HEK293 (cell line): ENCODE data around the gene VWF.

Experiments
- CTCF ChIA-PET: fragments of 350-600 bp; formaldehyde crosslinking; extraction: SDS; loops from one replicate; lab custom pipeline; 2021; ENCODE audit warnings: antibody characterized with exemption; lab: Yijun Ruan, JAX
- POLR2A ChIA-PET: fragments of 300-600 bp; formaldehyde crosslinking; extraction: SDS; loops from one replicate; lab custom pipeline; 2020; ENCODE audit warnings: antibody characterized with exemption, inconsistent platforms; lab: Yijun Ruan, JAX
- H3K27ac ChIP-seq: fragments of 200-500 bp; sonication (Bioruptor generic); 2 replicates; pipeline ENCODE4 v1.5.1; 2014; ENCODE audit warnings: low read depth, low read length, control low read depth, inconsistent platforms; ENCODE audit errors: extremely low read depth
- H3K36me3 ChIP-seq, 2 experiments: fragments of 200-500 bp in 1 of 2; sonication (Bioruptor generic) in 1 of 2; 1 replicate in 1 of 2; 2 replicates in 1 of 2; pipeline ENCODE4 v1.5.1; 2014 to 2017; ENCODE audit warnings: inconsistent platforms in 2 of 2, low read length in 2 of 2; ENCODE audit not compliant: control insufficient read depth in 2 of 2, insufficient read depth in 1 of 2
- H3K4me1 ChIP-seq: fragments of 200-500 bp; sonication (Bioruptor generic); 2 replicates; pipeline ENCODE4 v1.5.1; 2014; ENCODE audit warnings: mild to moderate bottlenecking, low read length, inconsistent platforms; ENCODE audit not compliant: control insufficient read depth, insufficient read depth
- H3K4me3 ChIP-seq: 2 replicates; pipeline ENCODE4 v1.5.1; 2011; ENCODE audit warnings: low read depth, mild to moderate bottlenecking, control low read depth, low read length, moderate library complexity
- H3K9me3 ChIP-seq: fragments of 200-500 bp; sonication (Bioruptor generic); 2 replicates; pipeline ENCODE4 v1.5.1; 2014; ENCODE audit warnings: low read depth, low read length, inconsistent platforms; ENCODE audit not compliant: control insufficient read depth, insufficient read depth
- FEZF1 ChIP-seq: fragments of 450-650 bp; formaldehyde crosslinking; IDR thresholded peaks from 2 replicates; pipeline ENCODE4 v1.5.1; 2016; ENCODE audit warnings: missing biosample characterization, missing genetic modification characterization
- GFI1B ChIP-seq: fragments of 450-650 bp; formaldehyde crosslinking; IDR thresholded peaks from 2 replicates; pipeline ENCODE4 v1.5.1; 2016; ENCODE audit warnings: missing biosample characterization, missing genetic modification characterization
- MYNN ChIP-seq: fragments of 450-650 bp; formaldehyde crosslinking; IDR thresholded peaks from 2 replicates; pipeline ENCODE4 v1.5.1; 2016; ENCODE audit warnings: missing biosample characterization, missing genetic modification characterization, borderline replicate concordance
- OSR2 ChIP-seq: fragments of 450-650 bp; formaldehyde crosslinking; IDR thresholded peaks from 2 replicates; pipeline ENCODE4 v1.5.1; 2016; ENCODE audit warnings: missing biosample characterization, missing genetic modification characterization
- PRDM1 ChIP-seq: fragments of 450-650 bp; formaldehyde crosslinking; IDR thresholded peaks from 2 replicates; pipeline ENCODE4; 2016; ENCODE audit warnings: missing biosample characterization, missing genetic modification characterization
- SCRT1 ChIP-seq: fragments of 450-650 bp; formaldehyde crosslinking; IDR thresholded peaks from 2 replicates; pipeline ENCODE4 v1.5.1; 2016; ENCODE audit warnings: missing biosample characterization, missing genetic modification characterization, borderline replicate concordance
- SP7 ChIP-seq: fragments of 450-650 bp; formaldehyde crosslinking; IDR thresholded peaks from 2 replicates; pipeline ENCODE4 v1.5.1; 2016; ENCODE audit warnings: missing biosample characterization, missing genetic modification characterization
- TRIM28 ChIP-seq: IDR thresholded peaks from 2 replicates; pipeline ENCODE4 v1.6.1; 2011; ENCODE audit warnings: low read length, control low read depth, borderline replicate concordance
- ZBTB17 ChIP-seq: fragments of 450-650 bp; formaldehyde crosslinking; IDR thresholded peaks from 2 replicates; pipeline ENCODE4 v1.5.1; 2016; ENCODE audit warnings: missing biosample characterization, missing genetic modification characterization
- ZBTB20 ChIP-seq: fragments of 450-650 bp; formaldehyde crosslinking; IDR thresholded peaks from 2 replicates; pipeline ENCODE4 v1.5.1; 2016; ENCODE audit warnings: missing biosample characterization, missing genetic modification characterization
- ZNF133 ChIP-seq: fragments of 450-650 bp; formaldehyde crosslinking; IDR thresholded peaks from 2 replicates; pipeline ENCODE4 v1.5.1; 2016; ENCODE audit warnings: missing biosample characterization, missing genetic modification characterization
- ZNF169 ChIP-seq: fragments of 450-650 bp; formaldehyde crosslinking; IDR thresholded peaks from 2 replicates; pipeline ENCODE4 v1.5.1; 2016; ENCODE audit warnings: missing biosample characterization, missing genetic modification characterization
- ZNF24 ChIP-seq: fragments of 450-650 bp; formaldehyde crosslinking; IDR thresholded peaks from 2 replicates; pipeline ENCODE4 v1.5.1; 2016; ENCODE audit warnings: missing biosample characterization, missing genetic modification characterization
- ZNF311 ChIP-seq: fragments of 450-650 bp; formaldehyde crosslinking; IDR thresholded peaks from 2 replicates; pipeline ENCODE4 v1.5.1; 2017; ENCODE audit warnings: missing biosample characterization, missing genetic modification characterization, borderline replicate concordance
- ZNF335 ChIP-seq: fragments of 450-650 bp; formaldehyde crosslinking; conservative IDR thresholded peaks from 2 replicates; pipeline ENCODE4 v1.5.1; 2016; ENCODE audit warnings: missing biosample characterization, missing genetic modification characterization
- ZNF341 ChIP-seq: fragments of 450-650 bp; formaldehyde crosslinking; IDR thresholded peaks from 2 replicates; pipeline ENCODE4; 2016; ENCODE audit warnings: low read depth, missing biosample characterization, missing genetic modification characterization
- ZNF366 ChIP-seq: fragments of 450-650 bp; formaldehyde crosslinking; conservative IDR thresholded peaks from 2 replicates; pipeline ENCODE4 v1.5.1; 2016; ENCODE audit warnings: missing biosample characterization, missing genetic modification characterization
- ZNF416 ChIP-seq: fragments of 450-650 bp; formaldehyde crosslinking; IDR thresholded peaks from 2 replicates; pipeline ENCODE4 v1.5.1; 2016; ENCODE audit warnings: missing biosample characterization, missing genetic modification characterization
- ZNF426 ChIP-seq: fragments of 450-650 bp; formaldehyde crosslinking; IDR thresholded peaks from 2 replicates; pipeline ENCODE4 v1.5.1; 2017; ENCODE audit warnings: missing biosample characterization, missing genetic modification characterization, mild to moderate bottlenecking, inconsistent platforms, moderate library complexity
- ZNF529 ChIP-seq: fragments of 450-650 bp; formaldehyde crosslinking; IDR thresholded peaks from 2 replicates; pipeline ENCODE4 v1.5.1; 2017; ENCODE audit warnings: missing genetic modification characterization, missing biosample characterization; ENCODE audit not compliant: insufficient replicate concordance
- ZNF561 ChIP-seq: fragments of 450-650 bp; IDR thresholded peaks from 2 replicates; pipeline ENCODE4 v1.5.1; 2018; ENCODE audit warnings: missing biosample characterization, missing genetic modification characterization, borderline replicate concordance
- ZNF600 ChIP-seq: fragments of 450-650 bp; formaldehyde crosslinking; IDR thresholded peaks from 2 replicates; pipeline ENCODE4 v1.5.1; 2016; ENCODE audit warnings: missing biosample characterization, missing genetic modification characterization
- ZNF654 ChIP-seq: fragments of 450-650 bp; formaldehyde crosslinking; IDR thresholded peaks from 2 replicates; pipeline ENCODE4 v1.5.1; 2016; ENCODE audit warnings: low read depth, missing biosample characterization, missing genetic modification characterization
- ZNF830 ChIP-seq: fragments of 450-650 bp; IDR thresholded peaks from 2 replicates; pipeline ENCODE4 v1.5.0; 2018; ENCODE audit warnings: missing biosample characterization, missing genetic modification characterization, low read depth, mild to moderate bottlenecking, moderate library complexity
- TF ChIP-seq, protein P1 (sequence below): fragments of 450-650 bp; formaldehyde crosslinking; IDR thresholded peaks from 2 replicates; pipeline ENCODE4 v1.5.1; 2017; ENCODE audit warnings: missing biosample characterization, missing genetic modification characterization
- TF ChIP-seq, protein P2 (sequence below): fragments of 450-650 bp; formaldehyde crosslinking; IDR thresholded peaks from 2 replicates; pipeline ENCODE4 v1.5.1; 2016; ENCODE audit warnings: missing biosample characterization, missing genetic modification characterization
- TF ChIP-seq, protein P3 (sequence below): fragments of 450-650 bp; formaldehyde crosslinking; IDR thresholded peaks from 2 replicates; pipeline ENCODE4 v1.5.1; 2016; ENCODE audit warnings: missing biosample characterization, missing genetic modification characterization
- TF ChIP-seq, protein P4 (sequence below): fragments of 450-650 bp; formaldehyde crosslinking; IDR thresholded peaks from 2 replicates; pipeline ENCODE4 v1.5.1; 2016; ENCODE audit warnings: missing biosample characterization, missing genetic modification characterization

The VWF gene

DNA sequence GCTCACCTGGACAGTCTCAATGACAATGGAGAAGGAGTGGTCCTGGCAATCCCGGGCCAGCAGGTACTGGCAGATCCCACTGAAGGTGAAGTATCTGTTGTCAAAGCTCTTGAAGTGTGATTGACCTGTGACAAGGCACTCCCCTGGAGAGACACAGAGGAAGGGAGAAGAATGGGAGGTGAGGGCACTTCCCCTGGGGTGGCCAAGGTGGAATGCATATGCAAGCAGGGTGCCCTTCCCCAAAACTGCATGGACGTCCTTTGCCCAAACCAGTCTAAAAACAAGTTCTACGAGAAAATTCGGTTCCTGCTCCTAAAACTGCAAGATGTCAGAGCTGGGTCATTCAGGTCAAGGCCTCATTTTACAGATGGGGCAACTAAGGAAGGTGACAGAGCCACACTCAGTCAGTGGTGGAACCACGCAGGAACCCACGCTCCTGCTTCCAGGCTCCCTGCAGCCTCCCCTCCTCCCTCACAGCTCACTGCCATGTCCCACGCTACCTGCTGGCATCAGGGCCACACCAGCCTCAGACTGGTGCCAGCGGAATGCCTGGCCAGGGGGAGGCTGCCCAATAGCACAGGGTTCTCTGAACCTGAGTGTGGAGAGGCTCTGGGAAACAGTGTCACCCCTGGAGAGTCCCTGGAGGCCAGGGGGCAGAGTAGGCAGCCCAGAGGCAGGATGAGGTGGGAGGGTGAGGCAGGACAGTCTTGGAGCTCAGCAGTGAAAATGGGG, 59.2 kb downstream of the VWF start:
- CTCF ChIA-PET, result interaction anchor here (0.7 to 6.4 kb wide), 7 partner anchors 11 to 1638 kb away, joined by 3 to 68 read pairs (median 6); no protein-coding TSS in a partner anchor
- Histone ChIP-seq H3K4me3 (no peak overlapping the region), H3K27ac (no peak overlapping the region), H3K36me3 (no peaks in the 10 kb centered on the region), H3K4me1 (no peaks in the 10 kb centered on the region), H3K9me3 (no peaks in the 10 kb centered on the region)
- TF ChIP-seq ZNF366 (tag by site-specific recombination) (no peak), ZNF654 (tag by site-specific recombination) (no peak), ZNF830 (tag by site-specific recombination) (no peak), GFI1B (no peak)
- POLR2A ChIA-PET, result no interaction called here

DNA sequence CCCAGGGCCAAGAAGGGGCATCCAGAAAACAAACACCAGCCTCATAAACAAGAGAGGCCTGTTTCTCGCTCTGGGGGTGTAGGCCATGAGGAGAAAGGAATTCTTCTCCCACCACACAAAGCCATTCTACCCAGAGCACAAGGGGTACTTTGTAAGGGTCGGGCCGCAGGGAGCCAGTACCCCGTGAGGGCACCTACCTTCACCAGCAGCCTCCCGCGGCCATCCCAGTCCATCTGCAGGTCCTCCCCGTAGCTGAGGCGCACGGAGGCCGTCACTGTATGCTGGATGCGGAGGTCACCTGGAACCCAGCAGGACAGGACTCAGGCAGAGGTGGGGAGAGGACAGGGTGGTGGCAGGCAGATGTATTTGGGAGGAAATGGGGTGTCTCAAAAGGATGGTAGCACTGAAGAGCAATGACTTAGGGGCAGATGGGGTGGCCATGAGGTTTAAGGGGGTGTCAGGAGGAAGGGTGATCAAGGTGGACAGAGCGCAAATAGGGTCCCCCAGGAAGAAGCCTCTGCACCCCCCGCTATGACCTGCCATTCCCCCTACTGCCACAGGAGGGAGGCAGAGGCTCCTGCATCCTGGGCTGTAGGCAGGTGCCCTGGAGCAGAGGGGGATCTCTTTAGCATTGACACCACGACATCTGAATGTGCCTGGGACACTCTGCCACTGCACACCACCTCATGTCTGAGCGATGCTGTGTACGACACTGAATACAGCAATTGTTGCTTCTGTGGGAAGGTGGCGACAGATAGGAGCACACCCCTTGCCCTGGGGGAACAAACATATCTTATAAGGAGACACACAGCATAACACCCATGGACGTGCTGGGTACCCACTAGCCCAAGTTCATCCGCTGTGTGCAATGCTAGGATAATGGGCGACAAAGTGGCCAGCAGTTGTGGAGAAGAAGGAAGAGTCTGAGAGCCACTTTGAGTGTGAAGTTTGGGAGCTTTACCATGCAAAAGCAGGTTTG, 61.4 kb downstream of the VWF start:
- CTCF ChIA-PET, result interaction anchor here (0.6 to 6.4 kb wide), 7 partner anchors 44 to 766 kb away, joined by 3 to 68 read pairs (median 7); no protein-coding TSS in a partner anchor
- H3K36me3 ChIP-seq, result no peaks in the 10 kb centered on the region
- H3K4me3 ChIP-seq, result no peak overlapping the region
- no peaks in the 10 kb centered on the region for H3K9me3 ChIP-seq
- no peaks in the 10 kb centered on the region for H3K4me1 ChIP-seq
- no peak overlapping the region for H3K27ac ChIP-seq
- POLR2A ChIA-PET, result no interaction called here
- TF ChIP-seq, protein P1, sequence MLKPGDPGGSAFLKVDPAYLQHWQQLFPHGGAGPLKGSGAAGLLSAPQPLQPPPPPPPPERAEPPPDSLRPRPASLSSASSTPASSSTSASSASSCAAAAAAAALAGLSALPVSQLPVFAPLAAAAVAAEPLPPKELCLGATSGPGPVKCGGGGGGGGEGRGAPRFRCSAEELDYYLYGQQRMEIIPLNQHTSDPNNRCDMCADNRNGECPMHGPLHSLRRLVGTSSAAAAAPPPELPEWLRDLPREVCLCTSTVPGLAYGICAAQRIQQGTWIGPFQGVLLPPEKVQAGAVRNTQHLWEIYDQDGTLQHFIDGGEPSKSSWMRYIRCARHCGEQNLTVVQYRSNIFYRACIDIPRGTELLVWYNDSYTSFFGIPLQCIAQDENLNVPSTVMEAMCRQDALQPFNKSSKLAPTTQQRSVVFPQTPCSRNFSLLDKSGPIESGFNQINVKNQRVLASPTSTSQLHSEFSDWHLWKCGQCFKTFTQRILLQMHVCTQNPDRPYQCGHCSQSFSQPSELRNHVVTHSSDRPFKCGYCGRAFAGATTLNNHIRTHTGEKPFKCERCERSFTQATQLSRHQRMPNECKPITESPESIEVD (tag by site-specific recombination), result no peak
- peak; percentile 36; the same call in 1 of the 2 replicates for TF ChIP-seq ZBTB17
- no peak for TF ChIP-seq OSR2 (tag by site-specific recombination)
- 0 out of 2 replicates have a peak, but pooled peaks have one; percentile 39 for TF ChIP-seq SP7 (tag by site-specific recombination)
- TF ChIP-seq MYNN (tag by site-specific recombination), result no peak
- TF ChIP-seq ZBTB20 (tag by site-specific recombination), result 0 out of 2 replicates have a peak, but pooled peaks have one; percentile 14
- TF ChIP-seq, protein P2, sequence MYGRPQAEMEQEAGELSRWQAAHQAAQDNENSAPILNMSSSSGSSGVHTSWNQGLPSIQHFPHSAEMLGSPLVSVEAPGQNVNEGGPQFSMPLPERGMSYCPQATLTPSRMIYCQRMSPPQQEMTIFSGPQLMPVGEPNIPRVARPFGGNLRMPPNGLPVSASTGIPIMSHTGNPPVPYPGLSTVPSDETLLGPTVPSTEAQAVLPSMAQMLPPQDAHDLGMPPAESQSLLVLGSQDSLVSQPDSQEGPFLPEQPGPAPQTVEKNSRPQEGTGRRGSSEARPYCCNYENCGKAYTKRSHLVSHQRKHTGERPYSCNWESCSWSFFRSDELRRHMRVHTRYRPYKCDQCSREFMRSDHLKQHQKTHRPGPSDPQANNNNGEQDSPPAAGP, result peak; percentile 81
- no peak for TF ChIP-seq ZNF416 (tag by site-specific recombination)
- no peak for TF ChIP-seq ZNF311 (tag by site-specific recombination)
- TF ChIP-seq TRIM28, result no peak
- TF ChIP-seq, protein P3, sequence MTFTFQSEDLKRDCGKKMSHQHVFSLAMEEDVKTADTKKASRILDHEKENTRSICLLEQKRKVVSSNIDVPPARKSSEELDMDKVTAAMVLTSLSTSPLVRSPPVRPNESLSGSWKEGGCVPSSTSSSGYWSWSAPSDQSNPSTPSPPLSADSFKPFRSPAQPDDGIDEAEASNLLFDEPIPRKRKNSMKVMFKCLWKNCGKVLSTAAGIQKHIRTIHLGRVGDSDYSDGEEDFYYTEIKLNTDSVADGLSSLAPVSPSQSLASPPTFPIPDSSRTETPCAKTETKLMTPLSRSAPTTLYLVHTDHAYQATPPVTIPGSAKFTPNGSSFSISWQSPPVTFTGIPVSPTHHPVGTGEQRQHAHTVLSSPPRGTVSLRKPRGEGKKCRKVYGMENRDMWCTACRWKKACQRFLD (tag by site-specific recombination), result no peak
- TF ChIP-seq ZNF830 (tag by site-specific recombination), result no peak
- no peak for TF ChIP-seq ZNF133
- TF ChIP-seq SCRT1 (tag by site-specific recombination), result no peak
- TF ChIP-seq ZNF169 (tag by site-specific recombination), result no peak
- TF ChIP-seq, protein P4, sequence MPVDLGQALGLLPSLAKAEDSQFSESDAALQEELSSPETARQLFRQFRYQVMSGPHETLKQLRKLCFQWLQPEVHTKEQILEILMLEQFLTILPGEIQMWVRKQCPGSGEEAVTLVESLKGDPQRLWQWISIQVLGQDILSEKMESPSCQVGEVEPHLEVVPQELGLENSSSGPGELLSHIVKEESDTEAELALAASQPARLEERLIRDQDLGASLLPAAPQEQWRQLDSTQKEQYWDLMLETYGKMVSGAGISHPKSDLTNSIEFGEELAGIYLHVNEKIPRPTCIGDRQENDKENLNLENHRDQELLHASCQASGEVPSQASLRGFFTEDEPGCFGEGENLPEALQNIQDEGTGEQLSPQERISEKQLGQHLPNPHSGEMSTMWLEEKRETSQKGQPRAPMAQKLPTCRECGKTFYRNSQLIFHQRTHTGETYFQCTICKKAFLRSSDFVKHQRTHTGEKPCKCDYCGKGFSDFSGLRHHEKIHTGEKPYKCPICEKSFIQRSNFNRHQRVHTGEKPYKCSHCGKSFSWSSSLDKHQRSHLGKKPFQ (tag by site-specific recombination), result no peak
- no peak for TF ChIP-seq PRDM1 (tag by site-specific recombination)
- TF ChIP-seq FEZF1 (tag by site-specific recombination), result no peak
- TF ChIP-seq ZNF600 (tag by site-specific recombination), result 0 out of 2 replicates have a peak, but pooled peaks have one; percentile 14
- 0 out of 2 replicates have a peak, but pooled peaks have one; percentile 31 for TF ChIP-seq ZNF24
- TF ChIP-seq ZNF335, result no peak
- no peak for TF ChIP-seq ZNF341 (tag by site-specific recombination)
- TF ChIP-seq ZNF561 (tag by site-specific recombination), result no peak
- TF ChIP-seq ZNF426 (tag by site-specific recombination), result no peak
- no peak for TF ChIP-seq ZNF529 (tag by site-specific recombination)
